Colonic mucosa (tissue), 4 donors: ENCODE data around the gene RADIL. TPM values are rescaled to one million over a fixed set of nuclear protein-coding genes. Genes with fewer than 3 reads are reported as not detected.

Experiments used
- DNase-seq: peaks from one replicate; pipeline ENCODE4 v3.0.0-alpha.2; 2020
- H3K27ac ChIP-seq: fragments of 200-600 bp; one replicate; pipeline ENCODE4 v1.8.0; 2021
- H3K27me3 ChIP-seq: fragments of 200-600 bp; one replicate; pipeline ENCODE4 v1.8.0; 2021
- H3K36me3 ChIP-seq: fragments of 200-600 bp; one replicate; pipeline ENCODE4 v1.8.0; 2021
- H3K4me1 ChIP-seq: fragments of 200-600 bp; one replicate; pipeline ENCODE4 v1.8.0; 2021; ENCODE audit warnings: mild to moderate bottlenecking
- H3K4me3 ChIP-seq: fragments of 200-600 bp; one replicate; pipeline ENCODE4 v1.8.0; 2021
- H3K9ac ChIP-seq, 2 donors: one replicate each; pipeline ENCODE4 v1.7.0; 2013; ENCODE audit warnings: control low read depth in 2 of 2, low read depth in 2 of 2, low read length in 2 of 2
- H3K9me3 ChIP-seq: fragments of 200-600 bp; one replicate; pipeline ENCODE4 v1.8.0; 2021
- CTCF ChIP-seq: fragments of 200-600 bp; IDR thresholded peaks from one replicate; pipeline ENCODE4 v1.8.0; 2022; ENCODE audit warnings: antibody characterized with exemption, mild to moderate bottlenecking
- intact Hi-C: fragments of 100-400 bp; cut with DNase I; formaldehyde crosslinking; loops from one replicate; pipeline ENCODE4 v1.14.1; 2022
- total RNA-seq, 2 donors: library from RNA; stranded (reverse); fragmentation: NEBNext Ultra II Directional in 1 of 2; extraction: Animal tissue kit (Norgen Biotek cat#: 25700) in 1 of 2; gene quantifications; one replicate each; pipeline ENCODE4 v1.2.1, GENCODE V29; 2021
- donor health status: healthy.
- donor health status: DM: no; HTN: no; CAD: no.
- donor health status: DM: no; HTN: no; CAD: no.

Gene RADIL
- total RNA-seq, 2 donors from 2014 or later: 0.54 to 1.9 TPM

GRCh38 chr7:4888161-4888560, 4.6 kb upstream of the RADIL start:
- no peak overlapping the region for H3K9ac ChIP-seq
- peaks cover 3% of the 10 kb centered on the region for H3K27me3 ChIP-seq
- H3K4me1 ChIP-seq: no peaks in the 10 kb centered on the region
- H3K27ac ChIP-seq: no peak overlapping the region
- no peak for TF ChIP-seq CTCF
- intact Hi-C loops: loop anchor here (10.0 kb wide), 1 partner anchor 93 kb away; no protein-coding TSS in a partner anchor
- DNase-seq: no peak
- H3K4me3 ChIP-seq: no peak overlapping the region
- H3K9me3 ChIP-seq: no peaks in the 10 kb centered on the region
- no peaks in the 10 kb centered on the region for H3K36me3 ChIP-seq

GRCh38 chr7:4886671-4887070, 3.2 kb upstream of the RADIL start:
- Histone ChIP-seq H3K4me1 (peaks cover 3% of the 10 kb centered on the region), H3K27me3 (peaks cover 8% of the 10 kb centered on the region), H3K36me3 (no peaks in the 10 kb centered on the region), H3K9me3 (no peaks in the 10 kb centered on the region), H3K9ac (no peak overlapping the region), H3K4me3 (no peak overlapping the region), H3K27ac (no peak overlapping the region)
- TF ChIP-seq CTCF: no peak
- intact Hi-C loops: loop anchor here (10.0 kb wide), 1 partner anchor 92 kb away; no protein-coding TSS in a partner anchor
- no peak for DNase-seq

GRCh38 chr7:4885317-4885807, 1.8 kb upstream of the RADIL start:
- intact Hi-C loops: loop anchor here (10.0 kb wide), 1 partner anchor 91 kb away; no protein-coding TSS in a partner anchor
- Histone ChIP-seq H3K4me3 (no peak overlapping the region), H3K4me1 (peaks cover 3% of the 10 kb centered on the region), H3K27ac (no peak overlapping the region), H3K9ac (no peak overlapping the region), H3K9me3 (no peaks in the 10 kb centered on the region), H3K36me3 (no peaks in the 10 kb centered on the region), H3K27me3 (peaks cover 8% of the 10 kb centered on the region)
- DNase-seq: no peak
- TF ChIP-seq CTCF: no peak

- Histone ChIP-seq H3K4me1 (peaks cover 3% of the 10 kb centered on the region), H3K9ac (no peak overlapping the region), H3K27me3 (peaks cover 8% of the 10 kb centered on the region), H3K4me3 (no peak overlapping the region), H3K27ac (no peak overlapping the region), H3K36me3 (no peaks in the 10 kb centered on the region), H3K9me3 (no peaks in the 10 kb centered on the region)
- intact Hi-C loops: loop anchor here (10.0 kb wide), 1 partner anchor 89 kb away; no protein-coding TSS in a partner anchor
- no peak for DNase-seq
- TF ChIP-seq CTCF: no peak
These were observed 648 bp upstream of the RADIL start for GRCh38 chr7:4884164-4884563.

- peaks cover 8% of the 10 kb centered on the region for H3K27me3 ChIP-seq
- no peak for TF ChIP-seq CTCF
- H3K27ac ChIP-seq: no peak overlapping the region
- peak overlapping the region; percentile 39 for H3K4me3 ChIP-seq
- DNase-seq: no peak
- intact Hi-C loops: loop anchor here (10.0 kb wide), 1 partner anchor 88 kb away; no protein-coding TSS in a partner anchor
- H3K4me1 ChIP-seq: peaks cover 3% of the 10 kb centered on the region
- peak overlapping the region; percentile 51 to 63 for H3K9ac ChIP-seq
- no peaks in the 10 kb centered on the region for H3K36me3 ChIP-seq
- no peaks in the 10 kb centered on the region for H3K9me3 ChIP-seq
These were observed 514 bp downstream of the RADIL start for GRCh38 chr7:4883033-4883371.
